KMS-11 (cell line): ENCODE results near the gene ADGRG6.

Experiments
- H2AFZ ChIP-seq: fragments of 200-600 bp; sonication (generic); 2 replicates; pipeline ENCODE4 v1.6.1; 2016; ENCODE audit warnings: antibody characterized with exemption, mixed run types, low read depth
- H3K27ac ChIP-seq: fragments of 200-600 bp; sonication (generic); 2 replicates; pipeline ENCODE4 v1.6.1; 2016; ENCODE audit warnings: mild to moderate bottlenecking, mixed run types
- H3K27me3 ChIP-seq: fragments of 200-600 bp; sonication (generic); 2 replicates; pipeline ENCODE4 v1.6.1; 2017; ENCODE audit warnings: mild to moderate bottlenecking, low read depth, mixed run types, moderate library complexity; ENCODE audit not compliant: insufficient read depth
- H3K36me3 ChIP-seq: fragments of 200-600 bp; sonication (generic); 2 replicates; pipeline ENCODE4 v1.6.1; 2017; ENCODE audit warnings: mild to moderate bottlenecking, mixed run types; ENCODE audit not compliant: insufficient read depth
- H3K4me1 ChIP-seq: fragments of 200-600 bp; sonication (generic); 2 replicates; pipeline ENCODE4 v1.6.1; 2016; ENCODE audit warnings: mild to moderate bottlenecking, low read depth, mixed run types; ENCODE audit not compliant: poor library complexity, severe bottlenecking
- H3K4me2 ChIP-seq: fragments of 200-600 bp; sonication (generic); 2 replicates; pipeline ENCODE4 v1.7.0; 2016; ENCODE audit warnings: mild to moderate bottlenecking, mixed run types
- H3K4me3 ChIP-seq: fragments of 200-600 bp; sonication (generic); IDR thresholded peaks from 2 replicates; pipeline ENCODE4 v1.6.1; 2017; ENCODE audit warnings: low read depth, low read length, mixed read lengths; ENCODE audit not compliant: insufficient read depth
- H3K79me2 ChIP-seq: fragments of 200-600 bp; sonication (generic); 2 replicates; pipeline ENCODE4 v1.6.1; 2016; ENCODE audit warnings: low read depth, mixed run types; ENCODE audit not compliant: insufficient read depth
- H3K9ac ChIP-seq: fragments of 200-600 bp; sonication (generic); 2 replicates; pipeline ENCODE4 v1.6.1; 2016; ENCODE audit warnings: mild to moderate bottlenecking, mixed run types
- H4K20me1 ChIP-seq: fragments of 200-600 bp; sonication (generic); 2 replicates; pipeline ENCODE4 v1.6.1; 2016; ENCODE audit warnings: mild to moderate bottlenecking, mixed run types; ENCODE audit not compliant: insufficient read depth
- TF ChIP-seq, protein P1 (sequence below): fragments of 200-600 bp; sonication (generic); conservative IDR thresholded peaks from 2 replicates; pipeline ENCODE4 v1.6.1; 2017; ENCODE audit warnings: low read depth, mild to moderate bottlenecking, antibody characterized with exemption, low read length, moderate library complexity, mixed read lengths

Gene ADGRG6

DNA sequence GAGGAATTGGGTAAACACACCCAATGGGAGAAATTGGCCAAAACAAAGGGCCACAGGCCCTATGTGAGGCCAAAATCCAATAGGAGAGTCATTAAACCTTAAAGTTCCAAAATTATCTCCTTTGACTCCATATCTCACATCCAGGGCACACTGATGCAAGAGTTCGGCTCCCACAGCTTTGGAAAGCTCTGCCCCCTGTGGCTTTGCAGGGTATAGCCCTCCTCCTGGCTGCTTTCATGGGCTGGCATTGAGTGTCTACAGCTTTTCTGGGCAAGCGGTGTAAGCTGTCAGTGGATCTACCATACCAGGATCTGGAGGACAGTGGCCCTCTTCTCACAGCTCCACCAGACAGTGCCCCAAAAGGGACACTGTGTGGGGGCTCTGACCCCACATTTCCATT lies 160.5 kb downstream of the ADGRG6 start:
- Histone ChIP-seq H3K27ac (no peak overlapping the region), H3K36me3 (no peaks in the 10 kb centered on the region), H4K20me1 (no peaks in the 10 kb centered on the region), H3K4me3 (no peak overlapping the region), H3K27me3 (no peaks in the 10 kb centered on the region), H3K4me1 (no peaks in the 10 kb centered on the region), H2AFZ (no peak overlapping the region), H3K9ac (no peak overlapping the region), H3K79me2 (no peaks in the 10 kb centered on the region), H3K4me2 (no peak overlapping the region)
- TF ChIP-seq, protein P1, sequence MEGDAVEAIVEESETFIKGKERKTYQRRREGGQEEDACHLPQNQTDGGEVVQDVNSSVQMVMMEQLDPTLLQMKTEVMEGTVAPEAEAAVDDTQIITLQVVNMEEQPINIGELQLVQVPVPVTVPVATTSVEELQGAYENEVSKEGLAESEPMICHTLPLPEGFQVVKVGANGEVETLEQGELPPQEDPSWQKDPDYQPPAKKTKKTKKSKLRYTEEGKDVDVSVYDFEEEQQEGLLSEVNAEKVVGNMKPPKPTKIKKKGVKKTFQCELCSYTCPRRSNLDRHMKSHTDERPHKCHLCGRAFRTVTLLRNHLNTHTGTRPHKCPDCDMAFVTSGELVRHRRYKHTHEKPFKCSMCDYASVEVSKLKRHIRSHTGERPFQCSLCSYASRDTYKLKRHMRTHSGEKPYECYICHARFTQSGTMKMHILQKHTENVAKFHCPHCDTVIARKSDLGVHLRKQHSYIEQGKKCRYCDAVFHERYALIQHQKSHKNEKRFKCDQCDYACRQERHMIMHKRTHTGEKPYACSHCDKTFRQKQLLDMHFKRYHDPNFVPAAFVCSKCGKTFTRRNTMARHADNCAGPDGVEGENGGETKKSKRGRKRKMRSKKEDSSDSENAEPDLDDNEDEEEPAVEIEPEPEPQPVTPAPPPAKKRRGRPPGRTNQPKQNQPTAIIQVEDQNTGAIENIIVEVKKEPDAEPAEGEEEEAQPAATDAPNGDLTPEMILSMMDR, result no peak

DNA sequence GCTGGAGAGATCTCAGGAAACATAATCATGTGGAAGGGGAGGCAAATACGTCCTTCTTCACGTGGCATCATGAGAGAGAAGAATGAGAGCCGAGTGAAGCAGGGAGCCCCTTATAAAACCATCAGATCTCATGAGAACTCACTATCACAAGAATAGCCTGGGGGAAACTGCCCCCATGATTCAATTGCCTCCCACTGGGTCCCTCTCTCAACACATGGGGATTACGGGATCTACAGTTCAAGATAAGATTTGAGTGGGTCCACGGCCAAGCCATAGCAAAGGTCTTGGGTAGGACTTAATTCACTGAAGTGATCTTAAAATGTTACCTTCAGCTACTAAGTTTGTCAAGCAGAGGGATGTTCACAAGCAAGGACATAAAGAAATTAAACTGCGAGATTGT lies 162.2 kb downstream of the ADGRG6 start:
- Histone ChIP-seq H3K36me3 (no peaks in the 10 kb centered on the region), H3K4me1 (no peaks in the 10 kb centered on the region), H3K9ac (no peak overlapping the region), H3K4me2 (no peak overlapping the region), H2AFZ (no peak overlapping the region), H3K27me3 (no peaks in the 10 kb centered on the region), H3K4me3 (no peak overlapping the region), H3K79me2 (no peaks in the 10 kb centered on the region), H4K20me1 (no peaks in the 10 kb centered on the region), H3K27ac (no peak overlapping the region)
- TF ChIP-seq, protein P1, result no peak

DNA sequence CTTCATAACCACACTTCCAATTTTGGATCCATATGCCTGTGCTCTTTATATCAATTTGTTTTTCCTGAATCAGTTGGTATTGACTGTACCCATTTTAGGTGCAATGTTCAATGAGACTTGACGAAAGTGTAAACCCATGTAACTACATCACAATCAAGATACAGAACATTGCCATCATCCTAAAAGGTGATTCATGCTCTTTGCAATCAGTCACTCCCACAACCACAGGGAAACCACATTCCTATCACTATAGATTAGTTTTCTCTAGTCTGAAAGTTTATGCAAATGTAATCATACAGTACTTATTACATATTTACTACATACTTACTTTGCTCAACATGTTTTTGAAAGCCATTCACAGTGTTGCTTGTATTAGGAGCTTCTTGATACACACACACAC lies 167.4 kb downstream of the ADGRG6 start:
- Histone ChIP-seq H3K4me1 (no peaks in the 10 kb centered on the region), H3K27ac (no peak overlapping the region), H2AFZ (no peak overlapping the region), H3K27me3 (no peaks in the 10 kb centered on the region), H3K36me3 (no peaks in the 10 kb centered on the region), H3K4me2 (no peak overlapping the region), H3K4me3 (no peak overlapping the region), H4K20me1 (no peaks in the 10 kb centered on the region), H3K79me2 (no peaks in the 10 kb centered on the region), H3K9ac (no peak overlapping the region)
- TF ChIP-seq, protein P1, result no peak

DNA sequence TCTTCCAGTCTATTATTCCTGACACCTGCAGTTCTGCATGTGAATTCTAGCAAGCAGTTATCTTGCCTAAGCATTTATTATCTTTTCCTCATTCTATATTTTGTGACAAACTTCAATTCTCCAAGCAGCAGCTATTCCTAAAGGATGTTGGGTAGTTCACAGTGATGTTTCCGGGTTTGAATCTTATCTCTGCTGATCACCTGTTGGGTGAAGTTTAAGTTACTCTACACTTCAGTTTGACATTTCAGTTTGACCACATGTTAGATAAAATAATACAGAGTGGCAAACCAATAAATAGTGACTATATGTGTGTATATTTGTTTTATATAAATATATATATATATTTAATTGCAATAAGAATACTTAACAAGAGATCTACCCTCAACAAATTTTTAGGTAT lies 168.6 kb downstream of the ADGRG6 start:
- H3K4me1 ChIP-seq, result no peaks in the 10 kb centered on the region
- no peak overlapping the region for H2AFZ ChIP-seq
- H3K4me2 ChIP-seq, result no peak overlapping the region
- no peak overlapping the region for H3K4me3 ChIP-seq
- no peaks in the 10 kb centered on the region for H4K20me1 ChIP-seq
- TF ChIP-seq, protein P1, result no peak
- no peak overlapping the region for H3K9ac ChIP-seq
- no peaks in the 10 kb centered on the region for H3K36me3 ChIP-seq
- no peaks in the 10 kb centered on the region for H3K27me3 ChIP-seq
- H3K79me2 ChIP-seq, result no peaks in the 10 kb centered on the region
- no peak overlapping the region for H3K27ac ChIP-seq
